Nephron progenitor cell (in vitro differentiated cells): ENCODE measurements around the gene FAM117B.
A peak's percentile ranks its signal among the peaks of the same experiment; 100 is the strongest.

Source experiments
- DNase-seq: peaks from one replicate; pipeline ENCODE4 v3.0.0; 2021
- H3K27ac Mint-ChIP-seq: 2 replicates; pipeline ENCODE4 v1.8.0; 2021; ENCODE audit warnings: mild to moderate bottlenecking, moderate library complexity, mixed read lengths
- H3K27me3 Mint-ChIP-seq: 2 replicates; pipeline ENCODE4 v1.8.0; 2021; ENCODE audit warnings: mild to moderate bottlenecking, low read depth, mixed read lengths; ENCODE audit not compliant: poor library complexity
- H3K36me3 Mint-ChIP-seq: 2 replicates; pipeline ENCODE4 v1.8.0; 2021; ENCODE audit warnings: low read depth, mixed read lengths
- H3K4me1 Mint-ChIP-seq: 2 replicates; pipeline ENCODE4 v1.8.0; 2021; ENCODE audit warnings: mixed read lengths
- H3K4me3 Mint-ChIP-seq: 2 replicates; pipeline ENCODE4 v1.8.0; 2021; ENCODE audit warnings: mild to moderate bottlenecking, moderate library complexity, mixed read lengths
- H3K9me3 Mint-ChIP-seq: 2 replicates; pipeline ENCODE4 v1.8.0; 2021; ENCODE audit warnings: mild to moderate bottlenecking, moderate library complexity, mixed read lengths
- CTCF ChIP-seq: fragments of 200-600 bp; sonication (generic); IDR thresholded peaks from 2 replicates; pipeline ENCODE4 v1.5.0; 2021; ENCODE audit warnings: antibody characterized with exemption

Gene FAM117B

GRCh38 chr2:202687276-202687675, 52.5 kb downstream of the FAM117B start:
- no peak for TF ChIP-seq CTCF
- Mint-ChIP-seq H3K4me3 (no peak overlapping the region), H3K27ac (no peak overlapping the region), H3K4me1 (peaks cover 7% of the 10 kb centered on the region), H3K36me3 (peaks cover 9% of the 10 kb centered on the region), H3K27me3 (peaks cover 3% of the 10 kb centered on the region), H3K9me3 (peaks cover 6% of the 10 kb centered on the region)
- DNase-seq, result no peak

GRCh38 chr2:202689459-202689858, 54.7 kb downstream of the FAM117B start:
- TF ChIP-seq CTCF, result no peak
- Mint-ChIP-seq H3K9me3 (no peaks in the 10 kb centered on the region), H3K27ac (no peak overlapping the region), H3K27me3 (no peaks in the 10 kb centered on the region), H3K4me1 (peaks cover 7% of the 10 kb centered on the region), H3K36me3 (peaks cover 5% of the 10 kb centered on the region), H3K4me3 (no peak overlapping the region)
- no peak for DNase-seq

- no peak for TF ChIP-seq CTCF
- H3K27ac Mint-ChIP-seq, result no peak overlapping the region
- H3K4me3 Mint-ChIP-seq, result no peak overlapping the region
Measured at GRCh38 chr2:202689898-202690297, 55.1 kb downstream of the FAM117B start.

GRCh38 chr2:202690321-202690900, 55.6 kb downstream of the FAM117B start:
- Mint-ChIP-seq H3K27me3 (no peaks in the 10 kb centered on the region), H3K36me3 (peaks cover 6% of the 10 kb centered on the region), H3K27ac (peak overlapping the region; percentile 57), H3K4me3 (no peak overlapping the region), H3K9me3 (no peaks in the 10 kb centered on the region), H3K4me1 (peaks cover 7% of the 10 kb centered on the region)
- no peak for TF ChIP-seq CTCF
- DNase-seq, result no peak

More at GRCh38 chr2:202689898-202690297, 55.1 kb downstream of the FAM117B start:
- DNase-seq, result no peak
- Mint-ChIP-seq H3K9me3 (no peaks in the 10 kb centered on the region), H3K36me3 (peaks cover 5% of the 10 kb centered on the region), H3K27me3 (no peaks in the 10 kb centered on the region), H3K4me1 (peaks cover 7% of the 10 kb centered on the region)

- DNase-seq, result no peak
- no peak for TF ChIP-seq CTCF
- Mint-ChIP-seq H3K27ac (no peak overlapping the region), H3K9me3 (no peaks in the 10 kb centered on the region), H3K36me3 (peaks cover 30% of the 10 kb centered on the region), H3K4me3 (no peak overlapping the region), H3K27me3 (no peaks in the 10 kb centered on the region), H3K4me1 (no peaks in the 10 kb centered on the region)
Measured at GRCh38 chr2:202693503-202693902, 58.7 kb downstream of the FAM117B start.

- Mint-ChIP-seq H3K27ac (no peak overlapping the region), H3K4me3 (no peak overlapping the region), H3K36me3 (peaks cover 47% of the 10 kb centered on the region), H3K4me1 (no peaks in the 10 kb centered on the region), H3K27me3 (no peaks in the 10 kb centered on the region), H3K9me3 (peaks cover 13% of the 10 kb centered on the region)
- no peak for DNase-seq
- TF ChIP-seq CTCF, result no peak
Measured at GRCh38 chr2:202695166-202695565, 60.4 kb downstream of the FAM117B start.
